ENCODE measurements around the gene SH3BGRL3.
"Not testable (repeated sequence)": the region's sequence is repeated elsewhere in the genome, so short reads cannot be mapped to it uniquely, and the experiment has no call there.

Gene SH3BGRL3

GRCh38 chr1:26279456-26280332, at the start of gene SH3BGRL3:
Gene SH3BGRL3 (plus strand): TSS chr1:26280086. CDS start chr1:26280156, 70 bp downstream.
- peak; percentile 87 for DNase-seq (ENCODE audit: low spot score)

- not testable (repeated sequence) for DNase-seq (ENCODE audit: low spot score)
Observed at GRCh38 chr1:26230682-26231081, 49.2 kb upstream of the SH3BGRL3 start.

- DNase-seq (ENCODE audit: low spot score): peak; percentile 99
Observed at GRCh38 chr1:26233903-26234643, 45.8 kb upstream of the SH3BGRL3 start, which contains the start of gene CEP85. Gene CEP85 (plus strand): TSS chr1:26234200. CDS start chr1:26239784, 5,584 bp downstream.

GRCh38 chr1:26234644-26235370, 45.1 kb upstream of the SH3BGRL3 start:
- peak; percentile 76 for DNase-seq (ENCODE audit: low spot score)

- DNase-seq (ENCODE audit: low spot score): peak; percentile 83
Observed at GRCh38 chr1:26237230-26237966, 42.5 kb upstream of the SH3BGRL3 start.

GRCh38 chr1:26239936-26240335, 40.0 kb upstream of the SH3BGRL3 start:
- DNase-seq (ENCODE audit: low spot score): no peak

GRCh38 chr1:26252718-26253117, 27.2 kb upstream of the SH3BGRL3 start:
- no peak for DNase-seq (ENCODE audit: low spot score)

GRCh38 chr1:26254404-26254803, 25.5 kb upstream of the SH3BGRL3 start:
- DNase-seq (ENCODE audit: low spot score): no peak

GRCh38 chr1:26257222-26257621, 22.7 kb upstream of the SH3BGRL3 start:
- DNase-seq (ENCODE audit: low spot score): no peak

GRCh38 chr1:26259005-26259404, 20.9 kb upstream of the SH3BGRL3 start:
- no peak for DNase-seq (ENCODE audit: low spot score)

- DNase-seq (ENCODE audit: low spot score): no peak
Observed at GRCh38 chr1:26259578-26259977, 20.3 kb upstream of the SH3BGRL3 start.

- no peak for DNase-seq (ENCODE audit: low spot score)
Observed at GRCh38 chr1:26263212-26263611, 16.7 kb upstream of the SH3BGRL3 start.

- no peak for DNase-seq (ENCODE audit: low spot score)
Observed at GRCh38 chr1:26265405-26265804, 14.5 kb upstream of the SH3BGRL3 start.

GRCh38 chr1:26268290-26269197, 11.3 kb upstream of the SH3BGRL3 start:
- no peak for DNase-seq (ENCODE audit: low spot score)

GRCh38 chr1:26269198-26269550, 10.7 kb upstream of the SH3BGRL3 start:
- DNase-seq (ENCODE audit: low spot score): no peak

- DNase-seq (ENCODE audit: low spot score): no peak
Observed at GRCh38 chr1:26274801-26275425, 5.0 kb upstream of the SH3BGRL3 start.

GRCh38 chr1:26275580-26276431, 4.1 kb upstream of the SH3BGRL3 start:
- peak; percentile 93 for DNase-seq (ENCODE audit: low spot score)

GRCh38 chr1:26276432-26276838, 3.5 kb upstream of the SH3BGRL3 start:
- DNase-seq (ENCODE audit: low spot score): no peak

- DNase-seq (ENCODE audit: low spot score): no peak
Observed at GRCh38 chr1:26277261-26277661, 2.6 kb upstream of the SH3BGRL3 start.
